HepG2 (cell line): ENCODE results near the gene GALR2. TPM values are rescaled to one million over a fixed set of nuclear protein-coding genes. Genes with fewer than 3 reads are reported as not detected.

Source experiments
- AGO1 ChIP-seq: fragments of 200-400 bp; formaldehyde crosslinking; IDR thresholded peaks from 2 replicates; pipeline ENCODE4 v1.6.1; 2017; ENCODE audit warnings: mild to moderate bottlenecking, low read depth, low read length, moderate library complexity; ENCODE audit not compliant: poor library complexity, severe bottlenecking
- CHCHD3 ChIP-seq: sonication (generic); formaldehyde crosslinking; IDR thresholded peaks from 2 replicates; pipeline ENCODE4 v1.8.0; 2022; ENCODE audit warnings: mild to moderate bottlenecking, missing genetic modification reagents, moderate library complexity
- ERF ChIP-seq: IDR thresholded peaks from 2 replicates; pipeline ENCODE4 v1.6.1; 2018; ENCODE audit warnings: missing biosample characterization, missing genetic modification reagents
- HOXA7 ChIP-seq: sonication (generic); formaldehyde crosslinking; IDR thresholded peaks from 2 replicates; pipeline ENCODE4 v1.8.1; 2022; ENCODE audit warnings: mild to moderate bottlenecking, missing genetic modification reagents, moderate library complexity
- JUND ChIP-seq: sonication (generic); formaldehyde crosslinking; IDR thresholded peaks from 2 replicates; pipeline ENCODE4 v1.8.0; 2022; ENCODE audit warnings: mild to moderate bottlenecking, missing genetic modification reagents
- KAT2B ChIP-seq: fragments of 150-350 bp; IDR thresholded peaks from 2 replicates; pipeline ENCODE4 v1.6.1; 2014; ENCODE audit warnings: low read depth, low read length, borderline replicate concordance
- MYC ChIP-seq: sonication (generic); formaldehyde crosslinking; IDR thresholded peaks from 2 replicates; pipeline ENCODE4 v1.9.0; 2021; ENCODE audit warnings: missing genetic modification reagents, borderline replicate concordance
- ONECUT2 ChIP-seq: sonication (generic); formaldehyde crosslinking; IDR thresholded peaks from 2 replicates; pipeline ENCODE4 v1.4.0; 2020; ENCODE audit warnings: missing genetic modification reagents
- SMYD3 ChIP-seq: sonication (generic); formaldehyde crosslinking; IDR thresholded peaks from 2 replicates; pipeline ENCODE4 v1.8.1; 2023; ENCODE audit warnings: mild to moderate bottlenecking, missing genetic modification reagents
- ZFP82 ChIP-seq: sonication (generic); formaldehyde crosslinking; IDR thresholded peaks from 2 replicates; pipeline ENCODE4 v1.5.1; 2020; ENCODE audit warnings: mild to moderate bottlenecking, missing genetic modification reagents, borderline replicate concordance
- ZNF253 ChIP-seq: sonication (generic); formaldehyde crosslinking; IDR thresholded peaks from 2 replicates; pipeline ENCODE4 v1.8.0; 2022; ENCODE audit warnings: mild to moderate bottlenecking, missing genetic modification reagents, borderline replicate concordance
- ZNF468 ChIP-seq: sonication (generic); formaldehyde crosslinking; IDR thresholded peaks from 2 replicates; pipeline ENCODE4 v1.8.0; 2022; ENCODE audit warnings: mild to moderate bottlenecking, moderate library complexity, missing genetic modification reagents
- ZNF530 ChIP-seq: sonication (generic); formaldehyde crosslinking; IDR thresholded peaks from 2 replicates; pipeline ENCODE4 v1.5.0; 2020; ENCODE audit warnings: low read depth, mild to moderate bottlenecking, missing genetic modification reagents
- ZNF577 ChIP-seq: sonication (generic); formaldehyde crosslinking; IDR thresholded peaks from 2 replicates; pipeline ENCODE4 v1.4.0; 2020; ENCODE audit warnings: mild to moderate bottlenecking, low read depth, missing genetic modification reagents, borderline replicate concordance
- ZNF747 ChIP-seq: sonication (generic); formaldehyde crosslinking; IDR thresholded peaks from 2 replicates; pipeline ENCODE4 v1.8.1; 2023; ENCODE audit warnings: missing genetic modification reagents, mild to moderate bottlenecking, borderline replicate concordance
- ZNF761 ChIP-seq: sonication (generic); formaldehyde crosslinking; conservative IDR thresholded peaks from 2 replicates; pipeline ENCODE4 v1.4.0; 2020; ENCODE audit warnings: mild to moderate bottlenecking, missing genetic modification reagents
- ZNF788 ChIP-seq: sonication (generic); formaldehyde crosslinking; IDR thresholded peaks from 2 replicates; pipeline ENCODE4 v1.5.0; 2020; ENCODE audit warnings: mild to moderate bottlenecking, missing genetic modification reagents, borderline replicate concordance
- polyA plus RNA-seq, 8 experiments: library from polyadenylated mRNA; depleted of rRNA in 3 of 8; stranded (reverse) in 7 of 8; unstranded in 1 of 8; fragments of >200 nt; fragmentation: Illumina TruSeq in 4 of 8; extraction: Trizol in 4 of 8; gene quantifications; 2 replicates each; pipeline versions ENCODE4 v1.2.1 to v1.2.3, GENCODE V29; 2011 to 2016; ENCODE audit warnings: low read depth in 4 of 8, missing spikeins in 1 of 8, mixed read lengths in 1 of 8; ENCODE audit not compliant: insufficient read depth in 1 of 8
- total RNA-seq, 5 experiments: library from RNA; depleted of rRNA; stranded (reverse); fragments of >200 nt; fragmentation: Illumina TruSeq; extraction: Trizol; gene quantifications; 2 replicates each; pipeline ENCODE4 v1.2.3, GENCODE V29; 2016; ENCODE audit warnings: low read depth in 1 of 5
- TF ChIP-seq, protein P1 (sequence below): sonication (generic); formaldehyde crosslinking; IDR thresholded peaks from 2 replicates; pipeline ENCODE4 v1.4.0; 2020; ENCODE audit warnings: mild to moderate bottlenecking, missing genetic modification reagents
- TF ChIP-seq, protein P2 (sequence below): sonication (generic); formaldehyde crosslinking; IDR thresholded peaks from 2 replicates; pipeline ENCODE4 v1.4.0; 2020; ENCODE audit warnings: mild to moderate bottlenecking, missing genetic modification reagents
- TF ChIP-seq, protein P3 (sequence below): sonication (generic); formaldehyde crosslinking; IDR thresholded peaks from 2 replicates; pipeline ENCODE4 v1.5.0; 2020; ENCODE audit warnings: mild to moderate bottlenecking, missing genetic modification reagents

Gene GALR2
- total and polyA plus RNA-seq, 2 of the 13 experiments (the other 11 are each of a cell fraction or from before 2014, with no cell fraction given), result 0.48 to 0.58 TPM

DNA sequence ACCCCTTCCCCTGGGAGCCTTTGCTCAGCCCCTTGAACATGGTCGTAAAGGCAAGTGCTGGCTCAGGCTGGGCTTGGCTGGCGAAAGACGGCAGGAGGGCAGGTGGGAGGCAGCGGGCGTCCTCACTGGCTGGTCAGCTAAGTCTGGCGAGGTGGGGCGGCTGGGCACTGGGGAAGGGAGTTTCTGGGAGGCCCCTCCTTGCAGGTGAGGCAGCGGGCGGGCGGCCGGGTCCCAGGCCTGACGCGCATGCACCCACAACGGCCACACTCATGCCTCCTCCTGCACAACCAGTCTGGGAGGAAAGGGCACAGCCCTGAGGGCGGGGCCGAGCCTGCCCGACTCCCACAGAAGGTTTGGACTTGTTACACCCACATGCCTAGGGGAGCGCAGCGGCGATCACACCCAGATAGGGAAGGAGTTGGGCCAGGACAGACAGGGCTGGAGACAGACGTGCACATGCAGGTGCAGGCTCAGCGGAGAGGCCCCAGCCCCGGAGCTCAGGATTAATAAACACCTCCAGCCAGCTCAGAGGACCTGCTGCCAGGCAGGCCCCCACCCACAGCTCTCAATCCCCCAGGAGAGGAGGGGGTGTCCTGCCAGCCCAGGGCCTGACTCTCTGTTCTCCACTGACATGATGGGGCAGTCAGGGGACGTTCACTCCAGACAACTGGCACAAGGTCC is 47.3 kb upstream of the GALR2 start, which contains the start of gene EVPL (continued):
- TF ChIP-seq AGO1 (no peak), SMYD3 (CRISPR knock-in tag) (peak; percentile 34; the same call in 1 of the 2 replicates), JUND (CRISPR knock-in tag) (no peak), ZNF747 (peak; percentile 27; the same call in 1 of the 2 replicates), ZNF530 (CRISPR knock-in tag) (no peak), HOXA7 (CRISPR knock-in tag) (no peak), KAT2B (no peak), CHCHD3 (CRISPR knock-in tag) (no peak), ZNF577 (CRISPR knock-in tag) (no peak), ERF (no peak; the same call in 1 of the 2 replicates), ZFP82 (CRISPR knock-in tag) (no peak), ZNF761 (CRISPR knock-in tag) (no peak), ZNF468 (CRISPR knock-in tag) (no peak), MYC (peak; percentile 61; the same call in 1 of the 2 replicates), ZNF788 (CRISPR knock-in tag) (no peak), ONECUT2 (CRISPR knock-in tag) (no peak), ZNF253 (CRISPR knock-in tag) (peak; percentile 59; the same call in 1 of the 2 replicates)
- TF ChIP-seq, protein P1, sequence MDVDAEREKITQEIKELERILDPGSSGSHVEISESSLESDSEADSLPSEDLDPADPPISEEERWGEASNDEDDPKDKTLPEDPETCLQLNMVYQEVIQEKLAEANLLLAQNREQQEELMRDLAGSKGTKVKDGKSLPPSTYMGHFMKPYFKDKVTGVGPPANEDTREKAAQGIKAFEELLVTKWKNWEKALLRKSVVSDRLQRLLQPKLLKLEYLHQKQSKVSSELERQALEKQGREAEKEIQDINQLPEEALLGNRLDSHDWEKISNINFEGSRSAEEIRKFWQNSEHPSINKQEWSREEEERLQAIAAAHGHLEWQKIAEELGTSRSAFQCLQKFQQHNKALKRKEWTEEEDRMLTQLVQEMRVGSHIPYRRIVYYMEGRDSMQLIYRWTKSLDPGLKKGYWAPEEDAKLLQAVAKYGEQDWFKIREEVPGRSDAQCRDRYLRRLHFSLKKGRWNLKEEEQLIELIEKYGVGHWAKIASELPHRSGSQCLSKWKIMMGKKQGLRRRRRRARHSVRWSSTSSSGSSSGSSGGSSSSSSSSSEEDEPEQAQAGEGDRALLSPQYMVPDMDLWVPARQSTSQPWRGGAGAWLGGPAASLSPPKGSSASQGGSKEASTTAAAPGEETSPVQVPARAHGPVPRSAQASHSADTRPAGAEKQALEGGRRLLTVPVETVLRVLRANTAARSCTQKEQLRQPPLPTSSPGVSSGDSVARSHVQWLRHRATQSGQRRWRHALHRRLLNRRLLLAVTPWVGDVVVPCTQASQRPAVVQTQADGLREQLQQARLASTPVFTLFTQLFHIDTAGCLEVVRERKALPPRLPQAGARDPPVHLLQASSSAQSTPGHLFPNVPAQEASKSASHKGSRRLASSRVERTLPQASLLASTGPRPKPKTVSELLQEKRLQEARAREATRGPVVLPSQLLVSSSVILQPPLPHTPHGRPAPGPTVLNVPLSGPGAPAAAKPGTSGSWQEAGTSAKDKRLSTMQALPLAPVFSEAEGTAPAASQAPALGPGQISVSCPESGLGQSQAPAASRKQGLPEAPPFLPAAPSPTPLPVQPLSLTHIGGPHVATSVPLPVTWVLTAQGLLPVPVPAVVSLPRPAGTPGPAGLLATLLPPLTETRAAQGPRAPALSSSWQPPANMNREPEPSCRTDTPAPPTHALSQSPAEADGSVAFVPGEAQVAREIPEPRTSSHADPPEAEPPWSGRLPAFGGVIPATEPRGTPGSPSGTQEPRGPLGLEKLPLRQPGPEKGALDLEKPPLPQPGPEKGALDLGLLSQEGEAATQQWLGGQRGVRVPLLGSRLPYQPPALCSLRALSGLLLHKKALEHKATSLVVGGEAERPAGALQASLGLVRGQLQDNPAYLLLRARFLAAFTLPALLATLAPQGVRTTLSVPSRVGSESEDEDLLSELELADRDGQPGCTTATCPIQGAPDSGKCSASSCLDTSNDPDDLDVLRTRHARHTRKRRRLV (CRISPR knock-in tag), result no peak
- TF ChIP-seq, protein P2, sequence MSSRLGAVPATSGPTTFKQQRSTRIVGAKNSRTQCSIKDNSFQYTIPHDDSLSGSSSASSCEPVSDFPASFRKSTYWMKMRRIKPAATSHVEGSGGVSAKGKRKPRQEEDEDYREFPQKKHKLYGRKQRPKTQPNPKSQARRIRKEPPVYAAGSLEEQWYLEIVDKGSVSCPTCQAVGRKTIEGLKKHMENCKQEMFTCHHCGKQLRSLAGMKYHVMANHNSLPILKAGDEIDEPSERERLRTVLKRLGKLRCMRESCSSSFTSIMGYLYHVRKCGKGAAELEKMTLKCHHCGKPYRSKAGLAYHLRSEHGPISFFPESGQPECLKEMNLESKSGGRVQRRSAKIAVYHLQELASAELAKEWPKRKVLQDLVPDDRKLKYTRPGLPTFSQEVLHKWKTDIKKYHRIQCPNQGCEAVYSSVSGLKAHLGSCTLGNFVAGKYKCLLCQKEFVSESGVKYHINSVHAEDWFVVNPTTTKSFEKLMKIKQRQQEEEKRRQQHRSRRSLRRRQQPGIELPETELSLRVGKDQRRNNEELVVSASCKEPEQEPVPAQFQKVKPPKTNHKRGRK (CRISPR knock-in tag), result 0 out of 2 replicates have a peak, but pooled peaks have one; percentile 52
- TF ChIP-seq, protein P3, sequence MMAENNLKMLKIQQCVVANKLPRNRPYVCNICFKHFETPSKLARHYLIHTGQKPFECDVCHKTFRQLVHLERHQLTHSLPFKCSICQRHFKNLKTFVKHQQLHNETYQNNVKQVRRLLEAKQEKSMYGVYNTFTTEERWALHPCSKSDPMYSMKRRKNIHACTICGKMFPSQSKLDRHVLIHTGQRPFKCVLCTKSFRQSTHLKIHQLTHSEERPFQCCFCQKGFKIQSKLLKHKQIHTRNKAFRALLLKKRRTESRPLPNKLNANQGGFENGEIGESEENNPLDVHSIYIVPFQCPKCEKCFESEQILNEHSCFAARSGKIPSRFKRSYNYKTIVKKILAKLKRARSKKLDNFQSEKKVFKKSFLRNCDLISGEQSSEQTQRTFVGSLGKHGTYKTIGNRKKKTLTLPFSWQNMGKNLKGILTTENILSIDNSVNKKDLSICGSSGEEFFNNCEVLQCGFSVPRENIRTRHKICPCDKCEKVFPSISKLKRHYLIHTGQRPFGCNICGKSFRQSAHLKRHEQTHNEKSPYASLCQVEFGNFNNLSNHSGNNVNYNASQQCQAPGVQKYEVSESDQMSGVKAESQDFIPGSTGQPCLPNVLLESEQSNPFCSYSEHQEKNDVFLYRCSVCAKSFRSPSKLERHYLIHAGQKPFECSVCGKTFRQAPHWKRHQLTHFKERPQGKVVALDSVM (CRISPR knock-in tag), result no peak
